ENCODE data around the gene ALKBH3.

The ALKBH3 gene

DNA sequence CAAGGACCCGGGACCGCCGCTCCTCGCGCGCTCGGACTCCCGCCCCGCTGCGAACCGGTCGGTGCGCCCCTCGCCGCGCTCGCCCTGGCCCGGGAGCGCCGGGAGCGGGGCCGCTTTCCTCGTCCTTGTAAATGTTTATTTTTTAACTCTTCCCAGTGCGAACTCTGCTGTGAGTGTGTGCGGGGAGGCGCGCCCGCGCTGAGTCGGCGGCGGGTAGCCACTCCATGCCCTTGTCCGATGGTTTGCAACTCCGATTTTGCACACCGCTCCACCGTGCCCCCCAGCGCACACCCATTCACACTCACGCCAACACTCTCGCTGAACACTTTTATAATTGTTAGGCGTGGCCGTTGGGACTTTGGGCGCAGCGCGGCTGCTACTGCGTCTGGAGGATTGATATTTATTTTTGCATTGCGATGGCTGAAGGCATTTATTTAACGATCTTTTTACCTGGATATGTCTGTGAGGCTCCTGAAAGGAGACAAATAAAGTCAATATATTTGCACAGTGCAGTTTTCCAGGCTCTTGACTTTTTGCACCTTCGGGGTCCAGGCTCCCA lies 62.8 kb downstream of the ALKBH3 start:
- no peak for DNase-seq

DNA sequence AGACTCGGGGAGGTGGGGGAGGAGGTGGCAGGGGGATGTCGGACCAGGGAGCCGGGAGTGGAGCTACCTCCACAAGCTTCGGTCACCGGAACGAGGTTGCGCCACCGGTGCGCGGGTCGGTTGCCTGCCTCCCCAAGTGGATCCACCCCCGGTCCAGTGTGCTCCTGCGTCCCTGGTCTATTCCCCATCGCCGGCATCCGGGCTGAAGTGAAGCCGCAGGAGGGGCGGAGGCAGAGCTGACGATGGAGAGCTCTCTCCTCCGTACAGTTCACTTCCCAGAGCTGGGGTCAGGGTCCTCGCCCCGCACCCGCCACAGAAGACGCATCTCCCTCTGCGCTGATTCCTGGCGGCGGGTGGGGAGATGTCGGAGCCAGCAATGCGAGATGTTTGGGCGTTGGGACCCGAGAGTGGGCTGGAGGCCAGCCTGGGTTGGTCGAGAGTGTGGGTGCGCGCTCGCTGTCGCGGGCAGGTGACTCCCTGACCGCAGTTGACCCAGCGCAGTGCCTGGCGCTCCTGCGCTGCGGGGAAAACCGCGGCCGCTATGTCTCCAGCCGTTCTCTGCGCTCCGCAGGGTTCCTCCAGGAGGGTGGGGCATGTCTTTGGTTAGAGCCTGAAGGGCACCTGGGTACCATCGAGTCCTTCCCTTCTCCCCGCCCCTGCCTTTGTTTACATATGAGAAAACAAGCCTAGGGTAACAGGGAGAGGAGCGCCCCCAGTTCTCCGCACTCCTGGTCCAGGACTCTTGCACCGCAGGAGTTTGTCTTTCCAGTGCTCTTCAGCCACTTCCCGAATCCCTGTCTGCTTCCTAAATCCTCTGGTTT lies 63.5 kb downstream of the ALKBH3 start:
- DNase-seq, result no peak

DNA sequence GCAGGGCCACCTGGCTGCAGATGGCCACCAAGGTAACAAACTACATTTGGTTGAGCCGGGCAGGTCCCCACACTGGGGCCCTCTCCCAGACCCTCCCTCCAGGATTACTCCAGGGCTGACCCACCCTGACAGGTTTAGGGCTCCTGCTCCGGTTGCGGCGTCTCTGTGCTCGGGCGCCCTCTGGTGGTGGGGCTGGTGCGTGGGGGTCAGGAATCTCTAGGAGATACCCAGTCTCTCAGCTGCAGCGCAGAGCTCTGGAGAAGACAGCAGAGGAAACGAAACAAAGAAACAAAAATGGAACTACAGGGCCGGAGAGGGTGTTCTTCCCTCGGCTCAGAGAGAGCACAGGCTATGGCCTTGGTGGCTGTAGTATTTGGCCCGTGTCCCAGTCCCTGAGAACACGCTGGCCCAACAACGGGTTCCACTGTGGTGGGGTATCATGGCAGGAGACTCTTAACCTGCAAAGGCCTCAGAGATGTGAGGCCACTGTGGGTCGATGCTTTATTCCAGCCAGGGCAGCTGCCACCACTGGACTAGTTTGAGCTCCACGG lies 64.2 kb downstream of the ALKBH3 start:
- DNase-seq, result no peak

DNA sequence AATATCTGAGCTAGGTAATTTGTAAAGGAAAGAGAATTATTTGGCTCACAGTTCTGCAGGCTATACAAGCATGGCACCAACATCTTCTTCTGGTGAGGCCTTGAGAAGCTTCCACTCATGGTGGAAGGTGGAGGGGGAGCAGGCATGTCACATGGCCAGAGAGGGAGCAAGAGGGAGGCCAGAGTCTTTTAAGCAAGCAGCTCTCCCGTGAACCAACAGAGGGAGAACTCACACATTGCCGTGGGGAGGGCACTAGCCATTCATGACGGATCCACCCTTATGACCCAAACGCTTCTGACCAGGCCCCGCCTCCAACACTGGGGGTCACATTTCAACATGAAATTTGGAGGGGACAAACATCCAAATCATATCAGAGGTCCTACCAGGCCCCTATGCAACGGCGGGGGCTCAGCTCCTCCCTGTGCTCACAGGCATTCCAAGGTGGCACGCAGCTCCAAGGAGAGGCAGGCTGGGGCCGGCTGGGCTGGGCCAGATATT lies 66.4 kb downstream of the ALKBH3 start:
- no peak for DNase-seq

DNA sequence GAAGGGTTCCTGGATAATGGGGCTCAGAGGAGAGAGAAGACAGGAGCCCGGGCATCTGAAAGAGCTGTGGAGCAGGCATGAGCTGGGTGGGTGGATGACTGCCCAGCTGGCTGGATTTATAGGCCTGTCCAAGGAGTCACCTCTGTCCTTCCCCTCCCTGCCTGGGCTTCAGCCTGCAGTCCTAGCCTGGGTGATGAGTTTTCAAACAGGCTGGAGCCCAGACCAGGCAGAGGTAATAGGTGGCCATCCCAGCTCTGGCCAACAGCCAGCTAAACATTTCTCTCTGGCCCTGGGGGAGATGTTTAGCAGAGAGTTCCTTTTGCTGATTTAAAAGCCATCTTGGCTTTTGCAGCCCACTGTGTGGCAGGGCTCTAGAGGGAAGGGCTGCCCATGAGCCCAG lies 67.2 kb downstream of the ALKBH3 start:
- DNase-seq, result no peak

DNA sequence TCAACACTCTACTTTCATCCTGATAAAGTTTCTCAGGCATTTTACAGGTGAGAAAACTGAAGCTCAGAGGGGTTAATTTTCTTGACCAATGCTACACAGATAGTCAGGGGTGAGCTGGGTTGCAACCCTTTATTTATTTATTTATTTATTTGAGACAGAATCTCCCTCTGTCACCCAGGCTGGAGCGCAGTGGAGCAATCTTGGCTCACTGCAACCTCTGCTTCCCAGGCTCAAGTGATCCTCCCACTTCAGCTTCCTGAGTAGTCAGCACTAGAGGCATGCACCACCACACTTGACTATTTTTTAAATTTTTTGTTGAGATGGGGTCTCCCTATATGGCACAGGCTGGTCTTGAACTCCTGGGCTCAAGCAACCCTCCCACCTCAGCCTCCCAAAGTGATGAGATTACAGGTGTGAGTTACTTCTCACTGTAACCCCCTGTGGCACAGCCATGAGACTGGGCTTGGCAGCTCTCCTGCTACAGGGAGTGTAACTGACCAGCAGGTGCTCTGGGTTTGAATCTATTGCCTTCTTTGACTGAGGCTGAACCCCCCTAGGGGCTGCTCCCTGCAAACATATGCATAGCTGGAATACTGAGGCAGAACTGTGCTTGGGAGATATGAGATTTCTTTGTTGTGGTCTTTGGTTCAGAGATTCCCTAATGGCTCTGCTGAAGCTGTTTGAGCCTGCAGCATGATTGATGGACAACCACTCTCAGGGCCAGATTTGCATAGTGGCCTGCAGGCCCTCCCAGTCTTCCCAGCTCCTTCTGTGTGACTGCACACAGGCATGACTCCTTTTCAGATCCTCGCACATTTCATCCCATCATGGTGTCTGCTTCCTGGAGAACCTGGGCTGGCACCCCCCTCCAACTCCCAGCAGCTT lies 68.0 kb downstream of the ALKBH3 start:
- no peak for DNase-seq

DNA sequence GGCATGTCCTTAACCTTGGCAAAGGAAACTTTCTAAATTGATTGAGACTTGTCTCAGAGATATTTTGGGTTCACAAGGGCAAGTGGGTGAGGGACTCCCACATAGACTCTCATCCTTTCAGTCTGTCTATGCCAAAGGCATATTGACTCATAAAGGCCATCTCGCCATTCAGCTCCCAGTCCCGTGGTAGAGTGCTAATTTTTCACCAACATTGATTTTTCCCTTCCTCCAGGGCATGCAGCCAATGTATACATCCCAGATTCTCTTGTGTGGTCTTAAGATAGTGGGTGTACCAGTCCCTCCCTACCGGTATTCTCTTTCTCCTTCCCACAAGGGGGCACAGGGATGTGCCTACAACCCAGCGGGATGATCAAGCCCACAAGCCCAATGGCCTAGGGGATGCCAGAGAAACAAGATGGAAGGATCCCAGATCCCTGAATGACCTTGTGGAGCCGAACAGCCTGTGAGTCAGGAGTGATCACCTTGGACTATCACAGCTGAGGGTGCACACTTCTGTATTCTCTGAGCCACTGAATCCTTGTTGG lies 69.8 kb downstream of the ALKBH3 start:
- DNase-seq, result no peak

DNA sequence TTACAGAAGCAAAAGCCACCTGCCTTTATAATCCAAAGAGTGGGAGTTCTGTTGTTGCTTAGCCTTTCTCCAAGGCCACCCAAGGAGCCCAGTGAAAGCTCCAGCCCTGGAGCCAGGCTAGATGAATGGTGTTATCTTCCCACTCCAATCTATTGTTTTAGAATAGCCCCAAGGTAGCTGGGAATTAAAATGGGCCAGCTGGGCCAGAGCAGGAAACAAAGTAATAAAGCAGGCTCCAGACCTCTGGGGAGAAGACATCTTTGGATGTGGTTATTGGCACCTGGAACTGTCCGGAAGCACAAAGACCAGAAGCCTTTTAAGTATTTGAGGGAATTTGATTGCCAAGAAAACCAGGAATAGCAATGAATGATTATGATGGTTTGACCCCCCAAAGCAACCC lies 70.6 kb downstream of the ALKBH3 start:
- no peak for DNase-seq

DNA sequence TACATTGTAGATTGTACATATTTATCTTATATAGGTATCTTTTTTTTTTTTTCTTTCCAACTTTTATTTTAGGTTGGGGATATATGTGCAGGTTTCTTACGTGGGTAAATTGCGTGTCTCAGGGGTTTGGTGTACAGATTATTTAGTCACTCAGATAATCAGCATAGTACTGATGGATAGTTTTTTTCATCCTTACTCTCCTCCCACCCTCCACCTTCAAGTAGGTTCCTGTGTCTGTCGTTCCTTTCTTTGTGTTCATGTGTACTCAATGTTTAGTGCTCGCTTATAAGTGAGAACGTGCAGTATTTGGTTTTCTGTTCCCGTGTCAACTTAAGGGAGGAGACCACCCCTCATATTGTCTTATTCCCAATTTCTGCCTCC lies 71.4 kb downstream of the ALKBH3 start:
- DNase-seq, result no peak

DNA sequence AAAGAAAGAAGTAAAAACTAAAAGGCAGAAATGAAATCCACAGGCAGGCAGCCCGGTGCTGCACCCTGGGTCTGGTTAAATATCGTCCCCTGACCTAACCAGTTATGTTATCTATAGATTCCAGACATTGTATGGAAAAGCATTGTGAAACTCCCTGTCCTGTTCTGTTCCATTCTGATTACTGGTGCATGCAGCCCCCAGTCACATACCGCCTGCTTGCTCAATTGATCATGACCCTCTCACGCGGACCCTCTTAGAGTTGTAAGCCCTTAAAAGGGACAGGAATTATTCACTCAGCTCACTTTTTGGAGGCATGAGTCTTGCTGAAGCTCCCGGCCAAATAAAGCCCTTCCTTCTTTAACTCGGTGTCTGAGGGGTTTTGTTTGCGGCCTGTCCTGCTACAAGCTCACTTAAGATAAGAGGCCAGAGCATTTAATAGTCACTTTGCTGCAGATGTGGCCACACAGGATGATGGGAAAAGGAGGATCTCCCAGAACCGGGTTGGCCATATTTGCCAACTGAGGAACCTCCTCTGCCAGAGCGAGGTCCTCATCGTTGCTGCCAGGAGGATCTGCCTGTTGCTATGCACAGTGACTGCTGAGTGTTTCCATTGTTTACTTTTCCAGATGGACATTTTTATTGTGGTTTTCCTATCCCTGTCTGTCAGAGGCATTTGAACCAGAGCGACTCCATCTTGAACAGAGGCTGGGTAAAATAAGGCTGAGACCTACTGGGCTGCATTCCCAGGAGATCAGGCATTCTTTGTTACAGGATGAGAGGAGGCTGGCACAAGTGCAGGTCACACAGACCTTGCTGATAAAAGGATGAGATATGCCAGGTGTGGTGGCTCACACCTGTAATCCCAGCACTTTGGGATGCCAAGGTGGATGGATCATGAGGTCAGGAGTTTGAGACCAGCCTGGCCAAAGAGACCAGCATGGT lies 72.0 kb downstream of the ALKBH3 start:
- DNase-seq, result peak; percentile 27

DNA sequence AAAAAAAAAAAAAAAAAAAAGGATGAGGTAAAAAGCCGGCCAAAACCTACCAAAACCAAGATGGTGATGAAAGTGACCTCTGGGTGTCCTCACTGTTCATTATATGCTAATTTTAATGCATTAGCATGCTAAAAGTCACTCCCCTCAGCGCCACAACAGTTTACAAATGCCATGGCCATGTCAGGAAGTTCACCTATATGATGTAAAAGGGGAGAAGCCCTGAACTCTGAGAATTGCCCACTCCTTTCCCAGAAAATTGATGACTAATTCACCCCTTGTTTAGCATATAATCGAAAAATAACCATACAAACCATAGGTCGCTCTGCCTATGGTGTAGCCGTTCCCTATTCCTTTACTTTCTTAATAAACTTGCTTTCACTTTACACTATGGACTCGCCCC lies 72.9 kb downstream of the ALKBH3 start:
- no peak for DNase-seq

DNA sequence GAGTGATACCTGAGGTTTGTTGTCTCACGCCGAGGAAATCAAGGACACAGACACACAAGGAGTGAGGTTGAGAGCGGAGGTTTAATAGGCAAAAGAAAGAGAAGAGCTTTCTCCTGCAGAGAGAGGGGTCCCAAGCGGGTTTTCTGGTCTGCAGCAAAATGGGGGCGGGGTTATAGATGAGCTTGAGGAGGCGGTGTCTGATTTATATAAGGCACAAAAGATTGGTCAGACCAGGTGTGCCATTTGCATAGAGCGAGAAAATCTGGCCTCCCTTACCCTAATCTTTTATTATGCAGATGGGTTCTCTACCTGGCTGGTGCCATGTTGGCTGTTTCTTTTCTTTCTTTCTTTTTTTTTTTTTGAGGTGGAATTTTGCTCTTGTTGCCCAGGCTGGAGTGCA lies 73.6 kb downstream of the ALKBH3 start:
- no peak for DNase-seq

DNA sequence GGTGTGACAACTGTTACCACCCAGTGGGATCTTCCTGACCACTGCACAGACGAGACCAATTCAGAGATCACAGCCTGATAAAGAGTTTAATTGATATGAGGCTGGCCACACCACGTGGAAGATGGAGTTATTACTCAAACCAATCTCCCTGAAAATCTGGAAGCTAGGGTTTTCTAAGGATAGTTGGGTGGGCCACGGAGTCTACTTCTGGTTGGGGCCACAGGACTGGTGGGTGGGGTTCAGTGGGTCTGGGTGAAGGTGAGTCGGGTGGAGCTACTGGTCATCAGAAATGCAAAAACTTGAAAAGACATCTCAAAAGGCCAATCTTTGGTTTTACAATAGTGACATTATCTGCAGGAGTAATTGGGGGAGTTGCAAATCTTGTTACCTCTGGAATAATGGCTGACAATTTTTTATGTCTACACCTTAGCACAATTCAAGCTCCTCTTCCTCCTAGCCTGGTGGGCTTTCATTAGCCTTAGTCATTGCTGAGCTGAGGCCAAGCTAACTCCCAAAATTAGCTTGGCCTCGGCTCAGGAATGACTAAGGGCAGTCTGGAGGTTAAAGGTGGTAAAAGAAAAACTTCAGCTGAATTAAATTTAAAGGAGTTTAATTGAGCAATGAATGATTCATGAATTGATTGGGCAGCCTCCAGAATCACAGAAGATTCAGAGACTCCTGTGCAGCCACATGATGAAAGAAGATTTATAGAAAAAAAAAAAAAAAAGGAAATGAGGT lies 74.9 kb downstream of the ALKBH3 start:
- DNase-seq, result no peak

DNA sequence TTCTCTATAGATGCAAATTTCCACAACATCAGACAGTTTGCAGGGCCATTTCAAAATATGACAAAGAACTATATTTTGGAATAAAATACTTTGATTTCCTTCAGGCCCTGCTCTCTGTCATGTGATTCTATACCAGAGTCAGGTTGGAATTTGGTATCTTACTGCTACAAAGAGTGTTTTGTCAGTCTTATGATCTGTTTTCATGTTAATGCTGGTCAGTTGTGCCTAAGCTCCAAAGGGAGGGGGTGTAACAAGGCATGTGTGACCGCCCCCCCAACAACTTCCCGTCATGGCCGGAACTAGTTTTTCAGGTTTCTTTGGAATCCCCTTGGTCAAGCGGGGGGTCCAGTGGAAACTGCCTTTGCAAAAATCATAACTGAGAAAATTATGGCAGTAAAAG lies 76.9 kb downstream of the ALKBH3 start:
- no peak for DNase-seq

DNA sequence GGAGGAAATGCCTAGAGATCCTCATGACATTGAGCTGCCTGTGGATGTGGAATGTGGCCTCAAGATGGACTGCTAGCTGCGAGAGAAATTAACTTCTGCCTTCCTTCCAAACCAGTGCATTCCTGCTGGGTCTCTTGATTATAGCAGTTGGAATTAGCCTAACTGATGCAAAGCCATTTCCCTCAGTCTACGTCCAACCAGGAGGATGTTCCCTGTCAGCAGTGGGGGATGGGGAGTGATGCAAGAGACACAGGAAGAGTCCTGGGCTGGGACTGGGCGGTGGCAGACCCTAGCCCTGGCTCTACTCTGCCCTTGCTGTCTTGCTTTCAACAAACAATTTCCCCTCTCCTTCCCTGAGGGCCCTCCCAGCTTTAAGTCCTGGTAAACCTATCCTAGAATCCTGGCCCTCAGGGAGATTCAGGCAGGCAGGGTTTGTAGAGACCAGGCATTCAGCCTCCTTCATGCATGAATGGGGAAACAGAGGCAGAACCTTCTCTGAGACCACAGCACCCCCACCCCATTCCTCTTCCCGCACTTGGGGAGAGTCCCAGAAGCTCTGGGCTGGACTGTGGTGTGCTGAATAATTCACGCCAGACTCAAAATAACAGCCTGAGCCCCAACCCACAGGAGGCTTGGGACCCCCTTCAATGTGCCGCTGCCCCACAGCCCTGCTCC lies 78.8 kb downstream of the ALKBH3 start:
- no peak for DNase-seq

DNA sequence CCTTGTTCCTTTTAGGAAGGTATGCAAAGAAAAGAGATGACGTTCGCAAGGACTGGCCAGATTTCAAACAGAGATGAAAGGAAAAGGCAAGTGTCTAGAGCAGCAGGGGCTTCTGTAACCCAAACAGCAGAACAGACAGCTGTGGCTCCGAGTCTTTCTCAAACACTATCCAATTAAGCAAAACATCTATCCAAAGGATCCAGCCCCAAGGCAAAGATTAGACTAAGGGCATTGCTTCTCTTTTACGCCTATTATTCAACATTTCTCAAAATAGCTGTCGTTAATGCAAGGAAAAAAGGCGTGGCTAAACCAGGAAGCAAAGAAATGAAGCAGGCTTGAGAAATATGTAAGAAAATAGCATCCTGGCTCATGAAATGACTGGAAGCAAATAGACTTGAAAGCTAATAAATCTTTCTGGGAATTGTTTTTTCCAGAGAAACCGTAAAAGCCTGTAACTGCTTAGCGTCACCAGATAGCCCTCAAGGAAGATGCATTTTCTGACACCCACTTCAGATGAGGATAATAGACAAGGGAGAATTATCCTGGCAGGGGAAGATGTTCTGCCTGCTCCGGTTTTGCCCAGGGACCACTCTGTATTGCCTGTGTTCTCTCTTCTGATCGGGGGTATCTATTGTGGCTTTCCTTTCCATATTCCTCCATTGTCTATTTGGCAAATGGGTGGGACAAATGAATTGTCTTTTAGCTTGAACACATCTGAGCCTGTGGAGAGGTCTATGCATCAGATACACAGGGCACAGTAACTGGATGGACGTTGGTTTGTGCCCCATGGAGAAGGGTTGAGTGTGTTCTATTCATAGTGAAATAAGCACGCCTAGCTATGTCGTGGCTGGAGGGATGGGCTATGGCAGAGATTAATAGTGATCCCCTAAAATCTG lies 82.0 kb downstream of the ALKBH3 start:
- no peak for DNase-seq

DNA sequence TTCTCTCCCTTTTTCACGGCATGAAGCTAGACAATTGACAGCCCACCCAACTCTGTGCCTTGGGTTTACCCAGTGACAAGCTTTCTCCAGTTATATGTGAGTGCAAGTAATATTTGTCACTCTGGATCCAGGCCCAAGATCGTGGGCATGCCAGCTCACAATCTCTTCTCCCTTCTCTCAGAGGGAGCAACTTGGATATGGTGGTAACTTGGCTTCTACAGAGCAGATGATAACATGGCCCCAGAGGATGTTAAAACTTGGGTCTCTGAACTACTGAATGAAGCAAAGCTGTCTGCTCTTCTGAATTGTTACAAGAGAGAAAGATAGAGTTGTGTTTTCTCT lies 82.6 kb downstream of the ALKBH3 start:
- no peak for DNase-seq

DNA sequence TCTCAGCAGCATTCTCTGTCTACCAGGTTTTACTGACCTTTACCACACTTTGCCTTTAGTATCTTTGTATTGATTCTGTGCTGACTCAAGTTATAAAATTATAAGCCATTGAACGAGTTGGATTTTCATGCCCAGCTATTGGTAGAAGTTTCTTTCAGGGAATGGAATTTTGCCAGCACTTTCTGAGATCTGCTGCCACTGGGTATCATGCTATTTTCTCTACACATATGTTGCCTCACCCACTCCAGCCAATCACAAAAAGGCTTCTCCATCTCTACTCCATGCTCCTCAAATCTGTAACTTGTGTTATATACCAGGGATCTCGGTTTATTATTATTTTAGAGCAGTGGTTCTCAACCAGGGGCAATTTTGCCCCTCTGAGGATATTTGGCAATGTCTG lies 87.0 kb downstream of the ALKBH3 start:
- no peak for DNase-seq

DNA sequence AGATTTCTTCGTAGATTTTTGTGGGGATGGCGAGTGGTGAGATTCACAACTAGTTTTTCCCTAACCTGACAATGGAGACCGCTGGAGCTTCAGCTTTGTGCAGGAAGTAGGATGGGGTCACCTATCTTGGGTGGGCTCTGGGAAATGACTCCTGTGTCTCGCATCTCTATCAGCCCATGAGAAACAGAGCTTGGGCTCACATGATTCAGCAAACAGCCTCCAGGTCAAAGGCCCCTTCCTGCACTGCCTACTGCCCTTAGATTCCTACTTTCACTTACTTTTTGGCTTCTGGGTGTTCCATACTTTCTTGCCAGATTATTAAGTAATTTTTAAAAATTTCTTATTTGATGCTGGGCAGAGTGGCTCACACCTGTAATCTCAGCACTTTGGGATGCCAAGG lies 88.1 kb downstream of the ALKBH3 start:
- DNase-seq, result no peak

DNA sequence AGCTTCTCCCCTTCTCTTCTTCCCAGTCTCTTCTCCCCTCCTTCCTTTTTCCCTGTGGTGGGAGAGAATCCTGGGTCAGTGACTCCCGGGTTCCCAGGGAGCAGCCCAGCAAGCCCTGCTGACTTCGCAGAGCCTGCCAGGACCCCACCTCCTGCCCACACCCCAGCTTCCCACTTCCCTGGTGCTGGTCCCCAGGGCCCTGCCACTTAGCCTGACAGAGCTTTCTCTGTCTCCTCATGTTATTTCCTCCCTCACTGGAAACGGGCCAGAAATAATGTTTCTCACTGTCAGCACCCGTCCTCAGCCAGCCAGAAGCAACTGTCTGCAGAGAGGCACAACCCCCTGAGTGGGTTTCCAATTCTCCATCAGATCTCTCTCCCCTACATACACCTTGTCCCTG lies 88.9 kb downstream of the ALKBH3 start:
- DNase-seq, result no peak

Data from NCI-H187 treated with DMSO at 0.1 percent for 48 hours (cell line).